Measurements from ENCODE around the gene SACM1L. TPM values are rescaled to one million over a fixed set of nuclear protein-coding genes. Genes with fewer than 3 reads are reported as not detected.

Gene SACM1L
- total RNA-seq, 2 donors from 2014 or later: 42.8 to 45.3 TPM

GRCh38 chr3:45794177-45794560 lies 105.0 kb downstream of the SACM1L start:
- no peak for DNase-seq (ENCODE audit: low spot score)
- intact Hi-C loops (cut with DNase I): no loop called here

DNA sequence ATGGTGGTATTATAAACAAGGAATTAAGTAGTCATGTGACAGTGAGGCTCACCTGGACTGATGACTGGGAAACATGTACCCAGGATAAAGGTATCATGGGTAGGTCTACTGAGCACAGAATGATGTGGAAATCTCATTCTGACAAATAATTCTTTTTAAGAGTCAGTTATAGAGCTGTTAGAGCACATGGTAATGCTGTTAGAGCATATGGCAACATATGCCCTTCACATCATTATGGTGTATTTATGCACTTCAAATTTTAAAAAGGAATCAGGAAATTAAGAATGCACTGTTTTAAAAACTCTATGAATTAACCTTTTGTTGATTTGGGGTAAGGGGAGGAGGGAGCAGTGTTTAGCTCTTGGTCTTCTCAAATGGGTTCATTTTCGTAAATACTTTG lies 105.5 kb downstream of the SACM1L start:
- no peak for DNase-seq (ENCODE audit: low spot score)
- intact Hi-C loops (cut with DNase I): no loop called here

Other genes with a start within 250 kb of the SACM1L start
- gene LIMD1, start 94.6 kb upstream of the SACM1L start, total RNA-seq: 10 to 100 TPM; 28.9 to 33.5 TPM
- under 1 TPM in 1 of 2 donors, not detected in 1; 0.28 TPM for gene SLC6A20, start 107.1 kb downstream of the SACM1L start, total RNA-seq
- gene LZTFL1, start 152.7 kb downstream of the SACM1L start, total RNA-seq: 10 to 100 TPM; 12.7 TPM
- gene CCR9, start 197.1 kb downstream of the SACM1L start, total RNA-seq: not detected